Putamen (tissue), 1 donor: ENCODE measurements around the gene CDC14A.
"Not testable (repeated sequence)": the region's sequence is repeated elsewhere in the genome, so short reads cannot be mapped to it uniquely, and the experiment has no call there.

ENCODE experiments used
- DNase-seq: peaks from one replicate; pipeline ENCODE4 v3.0.0-alpha.2; 2016; ENCODE audit warnings: low spot score

Gene CDC14A

GRCh38 chr1:100337878-100338277 lies 14.4 kb upstream of the CDC14A start:
- DNase-seq: not testable (repeated sequence)

- not testable (repeated sequence) for DNase-seq
Measured at GRCh38 chr1:100339735-100340134, 12.6 kb upstream of the CDC14A start.

GRCh38 chr1:100340494-100340893 lies 11.8 kb upstream of the CDC14A start:
- no peak for DNase-seq

- no peak for DNase-seq
Measured at GRCh38 chr1:100342348-100342747, 10.0 kb upstream of the CDC14A start.

GRCh38 chr1:100343897-100344296 lies 8.4 kb upstream of the CDC14A start:
- no peak for DNase-seq

- no peak for DNase-seq
Measured at GRCh38 chr1:100344774-100345173, 7.5 kb upstream of the CDC14A start.

GRCh38 chr1:100346387-100346786 lies 5.9 kb upstream of the CDC14A start:
- no peak for DNase-seq

GRCh38 chr1:100347009-100347966 lies 5.0 kb upstream of the CDC14A start:
- no peak for DNase-seq

- no peak for DNase-seq
Measured at GRCh38 chr1:100348549-100349144, 3.7 kb upstream of the CDC14A start.

- DNase-seq: no peak
Measured at GRCh38 chr1:100349246-100349645, 3.1 kb upstream of the CDC14A start.

- DNase-seq: no peak
Measured at GRCh38 chr1:100350787-100351094, 1.6 kb upstream of the CDC14A start.

GRCh38 chr1:100351095-100351887 lies 1.0 kb upstream of the CDC14A start:
- DNase-seq: peak; percentile 88

- DNase-seq: peak; percentile 25
Measured at GRCh38 chr1:100353071-100353801, 930 bp downstream of the CDC14A start.

- no peak for DNase-seq
Measured at GRCh38 chr1:100353988-100354387, 1.7 kb downstream of the CDC14A start.

- no peak for DNase-seq
Measured at GRCh38 chr1:100354971-100355394, 2.7 kb downstream of the CDC14A start.

GRCh38 chr1:100358210-100358609 lies 5.9 kb downstream of the CDC14A start:
- DNase-seq: no peak

- no peak for DNase-seq
Measured at GRCh38 chr1:100359139-100359538, 6.8 kb downstream of the CDC14A start.

- DNase-seq: peak; percentile 35
Measured at GRCh38 chr1:100360790-100361510, 8.6 kb downstream of the CDC14A start.

GRCh38 chr1:100361511-100362089 lies 9.3 kb downstream of the CDC14A start:
- no peak for DNase-seq

- no peak for DNase-seq
Measured at GRCh38 chr1:100362821-100363466, 10.6 kb downstream of the CDC14A start.
